SU-DHL-6 (cell line): ENCODE data around the gene DNAH3.

Source experiments
- H2AFZ ChIP-seq: fragments of 200-600 bp; sonication (generic); 2 replicates; pipeline ENCODE4 v1.6.1; 2014; ENCODE audit warnings: low read depth, mild to moderate bottlenecking, moderate library complexity, mixed read lengths, antibody characterized with exemption, low read length; ENCODE audit not compliant: severe bottlenecking
- H3F3A ChIP-seq: fragments of 200-600 bp; shearing (Covaris generic); 2 replicates; pipeline ENCODE4 v1.6.0; 2016; ENCODE audit warnings: antibody characterized with exemption, mild to moderate bottlenecking; ENCODE audit not compliant: insufficient read depth
- H3K27ac ChIP-seq: fragments of 200-600 bp; sonication (generic); 2 replicates; pipeline ENCODE4 v1.5.1; 2016; ENCODE audit warnings: low read depth, mild to moderate bottlenecking, low read length, moderate library complexity, mixed read lengths
- H3K27me3 ChIP-seq: fragments of 200-600 bp; sonication (generic), shearing (Covaris generic); 2 replicates; pipeline ENCODE4 v1.6.0; 2014; ENCODE audit warnings: mild to moderate bottlenecking, low read length
- H3K36me3 ChIP-seq: fragments of 200-600 bp; sonication (generic); 2 replicates; pipeline ENCODE4 v1.6.1; 2014; ENCODE audit warnings: mild to moderate bottlenecking, low read length, mixed read lengths
- H3K4me2 ChIP-seq: fragments of 300-600, 200-600 bp; shearing (Covaris generic), sonication (generic); 2 replicates; pipeline ENCODE4 v1.6.0; 2014; ENCODE audit warnings: low read length, low read depth, mild to moderate bottlenecking; ENCODE audit not compliant: poor library complexity, severe bottlenecking
- H3K4me3 ChIP-seq: fragments of 200-600 bp; sonication (generic); 2 replicates; pipeline ENCODE4 v1.5.1; 2014; ENCODE audit warnings: antibody characterized with exemption, low read length, mild to moderate bottlenecking, mixed read lengths; ENCODE audit not compliant: insufficient read depth, poor library complexity, severe bottlenecking
- H3K79me2 ChIP-seq: fragments of 200-600 bp; sonication (generic); 2 replicates; pipeline ENCODE4 v1.6.1; 2014; ENCODE audit warnings: mild to moderate bottlenecking, low read length, moderate library complexity; ENCODE audit not compliant: insufficient read depth
- H3K9ac ChIP-seq: fragments of 200-600 bp; sonication (generic); 2 replicates; pipeline ENCODE4 v1.7.0; 2014; ENCODE audit warnings: mild to moderate bottlenecking, low read length
- H3K9me2 ChIP-seq: fragments of 200-600 bp; sonication (generic); replicated peaks from 2 replicates; pipeline ENCODE4 v1.6.1; 2014; ENCODE audit warnings: low read length; ENCODE audit not compliant: insufficient read depth
- H3K9me3 ChIP-seq: fragments of 200-600 bp; sonication (generic); 2 replicates; pipeline ENCODE4 v1.6.1; 2014; ENCODE audit warnings: low read length, mixed read lengths; ENCODE audit not compliant: insufficient read depth
- H4K20me1 ChIP-seq: fragments of 200-600 bp; sonication (generic); 2 replicates; pipeline ENCODE4 v1.6.1; 2014; ENCODE audit warnings: low read depth, mild to moderate bottlenecking, antibody characterized with exemption, low read length, moderate library complexity, mixed read lengths
- EZH2phosphoT487 ChIP-seq: fragments of 200-600 bp; sonication (generic), shearing (Covaris generic); conservative IDR thresholded peaks from 2 replicates; pipeline ENCODE4 v1.6.1; 2018; ENCODE audit warnings: mild to moderate bottlenecking, antibody characterized with exemption, low read length, moderate library complexity, mixed read lengths
- TF ChIP-seq, protein P1 (sequence below): fragments of 200-600 bp; sonication (generic); IDR thresholded peaks from one replicate; pipeline ENCODE4 v1.5.1; 2017; ENCODE audit warnings: antibody characterized with exemption, mild to moderate bottlenecking, low read length, moderate library complexity; ENCODE audit not compliant: insufficient read depth, poor library complexity, severe bottlenecking

The DNAH3 gene

GRCh38 chr16:20894388-20894787, 256.3 kb downstream of the DNAH3 start:
- H2AFZ ChIP-seq, result no peak overlapping the region
- H3K36me3 ChIP-seq, result no peaks in the 10 kb centered on the region
- H3K4me2 ChIP-seq, result no peak overlapping the region
- no peak overlapping the region for H3K27ac ChIP-seq
- TF ChIP-seq EZH2phosphoT487, result no peak
- TF ChIP-seq, protein P1, sequence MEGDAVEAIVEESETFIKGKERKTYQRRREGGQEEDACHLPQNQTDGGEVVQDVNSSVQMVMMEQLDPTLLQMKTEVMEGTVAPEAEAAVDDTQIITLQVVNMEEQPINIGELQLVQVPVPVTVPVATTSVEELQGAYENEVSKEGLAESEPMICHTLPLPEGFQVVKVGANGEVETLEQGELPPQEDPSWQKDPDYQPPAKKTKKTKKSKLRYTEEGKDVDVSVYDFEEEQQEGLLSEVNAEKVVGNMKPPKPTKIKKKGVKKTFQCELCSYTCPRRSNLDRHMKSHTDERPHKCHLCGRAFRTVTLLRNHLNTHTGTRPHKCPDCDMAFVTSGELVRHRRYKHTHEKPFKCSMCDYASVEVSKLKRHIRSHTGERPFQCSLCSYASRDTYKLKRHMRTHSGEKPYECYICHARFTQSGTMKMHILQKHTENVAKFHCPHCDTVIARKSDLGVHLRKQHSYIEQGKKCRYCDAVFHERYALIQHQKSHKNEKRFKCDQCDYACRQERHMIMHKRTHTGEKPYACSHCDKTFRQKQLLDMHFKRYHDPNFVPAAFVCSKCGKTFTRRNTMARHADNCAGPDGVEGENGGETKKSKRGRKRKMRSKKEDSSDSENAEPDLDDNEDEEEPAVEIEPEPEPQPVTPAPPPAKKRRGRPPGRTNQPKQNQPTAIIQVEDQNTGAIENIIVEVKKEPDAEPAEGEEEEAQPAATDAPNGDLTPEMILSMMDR, result no peak
- no peaks in the 10 kb centered on the region for H4K20me1 ChIP-seq
- no peaks in the 10 kb centered on the region for H3K9me3 ChIP-seq
- peaks cover 25% of the 10 kb centered on the region for H3K79me2 ChIP-seq
- no peak overlapping the region for H3K4me3 ChIP-seq
- H3K9ac ChIP-seq, result no peak overlapping the region
- no peaks in the 10 kb centered on the region for H3K27me3 ChIP-seq
- no peaks in the 10 kb centered on the region for H3F3A ChIP-seq
- H3K9me2 ChIP-seq, result no peaks in the 10 kb centered on the region

DNA sequence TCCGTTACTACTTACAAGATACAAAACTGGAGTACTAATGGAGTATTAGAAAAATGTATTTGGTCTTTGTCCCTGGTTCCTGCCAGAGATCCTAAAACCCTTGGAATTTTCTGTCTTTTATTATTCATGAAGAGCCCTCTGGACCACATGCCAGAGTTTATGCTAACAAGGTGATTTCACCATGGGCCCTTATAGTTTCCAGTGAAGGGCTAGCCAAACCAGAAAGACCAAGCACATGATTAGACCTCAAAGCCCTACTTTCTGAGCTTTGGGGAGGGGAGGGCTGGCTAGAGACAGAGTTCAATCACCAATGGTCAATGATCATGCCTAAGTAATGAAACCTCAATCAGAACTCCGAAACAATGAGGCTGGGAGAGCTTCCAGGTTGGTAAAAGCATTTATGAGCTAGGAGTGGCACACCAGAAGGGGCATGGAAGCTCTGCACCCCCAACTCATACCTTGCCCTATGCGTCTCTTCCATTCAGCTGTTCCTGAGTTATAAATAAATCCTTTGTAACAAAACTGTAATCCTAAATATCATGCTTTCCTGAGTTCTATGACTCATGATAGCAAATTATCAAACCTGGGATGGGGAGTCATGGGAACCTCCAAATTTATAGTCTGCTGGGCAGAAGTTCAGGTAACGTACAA, 260.9 kb downstream of the DNAH3 start:
- Histone ChIP-seq H3K9ac (no peak overlapping the region), H3K27me3 (no peaks in the 10 kb centered on the region), H3K4me3 (no peak overlapping the region), H3K36me3 (no peaks in the 10 kb centered on the region), H3K79me2 (peaks cover 21% of the 10 kb centered on the region; the same call in 1 of the 2 replicates), H3K9me3 (no peaks in the 10 kb centered on the region), H3K4me2 (no peak overlapping the region), H3K9me2 (no peaks in the 10 kb centered on the region), H2AFZ (no peak overlapping the region), H4K20me1 (no peaks in the 10 kb centered on the region), H3F3A (no peaks in the 10 kb centered on the region), H3K27ac (no peak overlapping the region)
- TF ChIP-seq, protein P1, result no peak
- no peak for TF ChIP-seq EZH2phosphoT487

GRCh38 chr16:20887207-20887606, 263.4 kb downstream of the DNAH3 start:
- H3K27me3 ChIP-seq, result no peaks in the 10 kb centered on the region
- H3K9me2 ChIP-seq, result no peaks in the 10 kb centered on the region
- H3K79me2 ChIP-seq, result peaks cover 18% of the 10 kb centered on the region; the same call in 1 of the 2 replicates
- no peak overlapping the region for H3K9ac ChIP-seq
- no peak for TF ChIP-seq EZH2phosphoT487
- TF ChIP-seq, protein P1, result no peak
- H3K9me3 ChIP-seq, result no peaks in the 10 kb centered on the region
- no peak overlapping the region for H3K27ac ChIP-seq
- H3K36me3 ChIP-seq, result no peaks in the 10 kb centered on the region
- H3K4me3 ChIP-seq, result no peak overlapping the region
- no peaks in the 10 kb centered on the region for H4K20me1 ChIP-seq
- H2AFZ ChIP-seq, result no peak overlapping the region
- H3K4me2 ChIP-seq, result no peak overlapping the region
- no peaks in the 10 kb centered on the region for H3F3A ChIP-seq
